Activated CD4-positive, alpha-beta memory T cell treated with anti-CD3 and anti-CD28 coated beads, Interleukin-2, amount 10 ng/mL, durations not matched to agents 7 days and 5 days (primary cell): ENCODE results near the gene APC. TPM values are rescaled to one million over a fixed set of nuclear protein-coding genes. Genes with fewer than 3 reads are reported as not detected.

Experiments used
- CTCF ChIA-PET: fragments of 350-600 bp; sonication (Branson Sonifier 250); formaldehyde crosslinking; loops from one replicate; lab custom pipeline; 2021; ENCODE audit warnings: antibody characterized with exemption, inconsistent platforms; lab: Charles Lee
- POLR2A ChIA-PET: fragments of 350-600 bp; sonication (Branson Sonifier 250); formaldehyde crosslinking; loops from one replicate; lab custom pipeline; 2021; ENCODE audit warnings: antibody characterized with exemption; lab: Charles Lee
- DNase-seq: peaks from one replicate; pipeline ENCODE4 v3.0.0-alpha.2; 2020
- H3K27ac Mint-ChIP-seq: one replicate; pipeline ENCODE4 v1.8.0; 2021; ENCODE audit warnings: mild to moderate bottlenecking, mixed read lengths
- H3K27me3 Mint-ChIP-seq: one replicate; pipeline ENCODE4 v1.8.0; 2021; ENCODE audit warnings: mixed read lengths
- H3K36me3 Mint-ChIP-seq: one replicate; pipeline ENCODE4 v1.8.0; 2021; ENCODE audit warnings: low read depth, mixed read lengths
- H3K4me1 Mint-ChIP-seq: one replicate; pipeline ENCODE4 v1.8.0; 2021; ENCODE audit warnings: mixed read lengths
- H3K4me3 Mint-ChIP-seq: one replicate; pipeline ENCODE4 v1.8.0; 2021; ENCODE audit warnings: mild to moderate bottlenecking, mixed read lengths
- H3K9me3 Mint-ChIP-seq: one replicate; pipeline ENCODE4 v1.8.0; 2021; ENCODE audit warnings: mixed read lengths
- total RNA-seq, 2 experiments: library from RNA; stranded (reverse); gene quantifications; one replicate each; pipeline ENCODE4 v1.2.3, GENCODE V29; 2021

APC gene
- total RNA-seq, 2 experiments from 2014 or later = 21.7 to 21.9 TPM

DNA sequence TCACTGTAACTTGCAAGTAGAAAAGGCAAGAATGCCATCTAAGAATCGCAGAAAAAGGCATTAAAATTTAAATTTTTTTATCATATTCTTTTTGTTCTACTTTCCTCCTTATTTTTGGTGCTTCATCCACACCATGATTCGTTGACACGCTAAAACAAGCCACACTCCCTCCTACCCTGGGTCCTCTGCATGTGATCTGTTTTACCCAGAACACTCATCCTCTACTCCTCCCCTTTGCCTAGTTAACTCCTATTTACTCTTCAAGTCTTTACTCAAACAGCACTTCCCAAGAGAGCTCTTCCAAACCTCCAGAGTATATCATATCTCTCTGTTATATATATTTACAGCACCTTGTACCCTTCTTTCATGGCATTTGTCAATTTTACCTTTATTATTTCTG, 62.0 kb downstream of the APC start:
- no peak overlapping the region for H3K4me3 Mint-ChIP-seq
- CTCF ChIA-PET = no interaction called here
- no peak for DNase-seq
- H3K4me1 Mint-ChIP-seq = no peaks in the 10 kb centered on the region
- no peak overlapping the region for H3K27ac Mint-ChIP-seq
- POLR2A ChIA-PET = no interaction called here
- no peaks in the 10 kb centered on the region for H3K9me3 Mint-ChIP-seq
- peaks cover 18% of the 10 kb centered on the region for H3K36me3 Mint-ChIP-seq
- no peaks in the 10 kb centered on the region for H3K27me3 Mint-ChIP-seq

DNA sequence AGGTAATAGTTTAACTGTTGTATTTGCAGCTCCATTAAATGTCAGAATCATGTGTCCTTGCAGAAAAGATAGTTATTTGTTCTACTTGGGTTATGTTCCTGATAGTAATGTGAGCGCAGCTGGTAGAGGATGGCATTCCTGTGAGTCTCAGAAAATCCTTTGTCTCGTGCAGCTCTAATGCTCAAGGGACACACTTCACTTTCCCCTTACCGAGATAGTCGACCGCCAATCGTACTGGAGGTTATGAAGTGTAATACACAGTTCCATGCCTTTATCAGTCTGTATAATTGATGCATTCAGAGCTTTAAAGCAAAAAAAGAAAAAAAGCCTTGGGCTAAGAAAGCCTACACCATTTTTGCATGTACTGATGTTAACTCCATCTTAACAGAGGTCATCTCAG, 63.2 kb downstream of the APC start:
- Mint-ChIP-seq H3K36me3 (peaks cover 17% of the 10 kb centered on the region), H3K4me3 (no peak overlapping the region), H3K27ac (no peak overlapping the region), H3K4me1 (no peaks in the 10 kb centered on the region), H3K9me3 (no peaks in the 10 kb centered on the region), H3K27me3 (no peaks in the 10 kb centered on the region)
- DNase-seq = no peak
- POLR2A ChIA-PET = interaction anchor here (0.9 kb wide), 1 partner anchor 175 kb away, joined by 3 read pairs; the partner anchor contains the start of gene DCP2
- CTCF ChIA-PET = interaction anchor here (0.6 to 1.0 kb wide), 2 partner anchors 18 to 47 kb away, joined by 3 to 4 read pairs; no protein-coding TSS in a partner anchor

DNA sequence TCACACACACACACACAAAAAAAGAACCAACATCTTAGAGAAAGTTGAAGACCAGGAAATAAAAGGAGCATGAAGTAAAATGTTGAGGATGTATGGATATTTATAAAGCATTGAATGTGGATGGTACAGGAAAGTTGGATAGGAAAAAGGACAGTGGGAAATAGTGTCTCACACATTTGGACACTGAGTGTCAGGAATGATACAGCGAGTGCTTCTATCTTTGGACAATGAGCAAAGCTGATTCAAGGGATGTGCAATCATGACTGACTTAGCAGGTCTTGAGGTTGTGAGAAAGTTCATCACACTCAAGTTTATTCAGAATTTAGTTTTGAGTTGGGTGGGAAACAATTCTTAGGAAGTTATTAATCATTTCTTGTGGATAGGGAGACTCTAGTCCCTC, 73.3 kb downstream of the APC start:
- POLR2A ChIA-PET = no interaction called here
- H3K9me3 Mint-ChIP-seq = no peaks in the 10 kb centered on the region
- peaks cover 18% of the 10 kb centered on the region for H3K36me3 Mint-ChIP-seq
- H3K27ac Mint-ChIP-seq = no peak overlapping the region
- H3K4me3 Mint-ChIP-seq = no peak overlapping the region
- no peaks in the 10 kb centered on the region for H3K4me1 Mint-ChIP-seq
- CTCF ChIA-PET = no interaction called here
- no peak for DNase-seq
- no peaks in the 10 kb centered on the region for H3K27me3 Mint-ChIP-seq

DNA sequence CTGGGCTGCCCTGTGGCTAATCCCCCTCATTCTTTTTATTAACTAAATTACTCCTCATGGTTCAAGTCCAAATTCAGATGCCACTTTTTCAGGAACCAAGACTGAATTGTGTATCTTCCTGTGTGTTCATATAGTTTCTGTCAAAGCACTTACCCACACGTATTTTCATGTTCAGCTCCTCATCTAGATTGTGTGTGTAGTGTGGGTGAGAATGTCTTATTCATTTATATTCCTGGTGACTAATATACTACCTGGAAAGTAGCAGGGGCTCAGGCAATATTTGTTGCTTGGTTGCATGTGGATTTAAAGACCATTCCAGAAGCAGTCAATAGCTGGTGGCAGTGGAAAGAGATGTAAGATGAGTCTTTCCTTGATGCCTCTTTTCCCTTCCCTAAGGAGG, 74.9 kb downstream of the APC start:
- Mint-ChIP-seq H3K27me3 (no peaks in the 10 kb centered on the region), H3K4me3 (no peak overlapping the region)
- CTCF ChIA-PET = no interaction called here

DNA sequence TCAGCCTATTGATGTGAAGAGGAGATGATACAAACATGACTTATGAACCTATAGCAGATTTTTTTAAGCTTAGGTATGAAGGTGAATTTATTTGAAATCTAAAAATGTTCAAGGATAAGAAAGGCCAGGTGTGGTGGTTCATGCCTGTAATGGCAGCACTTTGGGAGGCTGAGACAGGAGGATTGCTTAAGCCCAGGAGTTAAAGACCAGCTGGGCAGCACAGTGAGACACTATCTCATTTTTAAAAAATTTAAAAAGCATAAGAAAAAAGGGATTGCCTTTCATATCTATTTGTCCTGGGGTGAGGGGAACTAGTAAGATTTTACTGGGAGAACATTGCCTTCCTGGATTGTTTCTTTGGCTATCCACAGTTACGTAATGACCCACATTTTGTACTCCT, 82.6 kb downstream of the APC start:
- H3K27ac Mint-ChIP-seq = no peak overlapping the region
- no peaks in the 10 kb centered on the region for H3K9me3 Mint-ChIP-seq
- ChIA-PET POLR2A (no interaction called here), CTCF (no interaction called here)
- DNase-seq = no peak
- H3K4me1 Mint-ChIP-seq = no peaks in the 10 kb centered on the region
- no peaks in the 10 kb centered on the region for H3K27me3 Mint-ChIP-seq
- peaks cover 14% of the 10 kb centered on the region for H3K36me3 Mint-ChIP-seq
- H3K4me3 Mint-ChIP-seq = no peak overlapping the region

More for the DNA sequence above, 74.9 kb downstream of the APC start:
- Mint-ChIP-seq H3K36me3 (peaks cover 21% of the 10 kb centered on the region), H3K27ac (no peak overlapping the region), H3K9me3 (no peaks in the 10 kb centered on the region), H3K4me1 (no peaks in the 10 kb centered on the region)
- DNase-seq = no peak
- POLR2A ChIA-PET = no interaction called here

DNA sequence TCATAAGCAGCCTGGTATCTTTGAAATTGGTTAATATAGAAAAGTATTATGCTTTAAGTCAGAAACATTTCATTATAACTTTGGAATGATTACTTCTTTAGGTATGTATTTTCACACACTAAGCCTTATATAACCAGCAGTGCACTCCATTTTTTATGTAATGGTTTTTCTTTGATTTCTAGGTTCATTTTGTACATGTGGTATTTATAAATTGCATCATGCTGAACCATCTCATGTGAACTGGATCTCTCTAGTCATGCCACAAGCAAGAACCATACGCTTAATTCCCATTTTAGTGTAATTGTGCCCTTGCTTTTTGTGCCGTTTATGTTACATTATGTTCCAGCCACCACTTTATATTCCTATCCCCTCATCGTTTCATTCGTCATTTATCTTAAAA, 84.8 kb downstream of the APC start:
- ChIA-PET POLR2A (no interaction called here), CTCF (interaction anchor here (1.2 kb wide), 1 partner anchor 26 kb away, joined by 5 read pairs; no protein-coding TSS in a partner anchor)
- Mint-ChIP-seq H3K4me3 (no peak overlapping the region), H3K27me3 (no peaks in the 10 kb centered on the region), H3K36me3 (peaks cover 10% of the 10 kb centered on the region), H3K4me1 (no peaks in the 10 kb centered on the region), H3K27ac (no peak overlapping the region), H3K9me3 (no peaks in the 10 kb centered on the region)
- no peak for DNase-seq

DNA sequence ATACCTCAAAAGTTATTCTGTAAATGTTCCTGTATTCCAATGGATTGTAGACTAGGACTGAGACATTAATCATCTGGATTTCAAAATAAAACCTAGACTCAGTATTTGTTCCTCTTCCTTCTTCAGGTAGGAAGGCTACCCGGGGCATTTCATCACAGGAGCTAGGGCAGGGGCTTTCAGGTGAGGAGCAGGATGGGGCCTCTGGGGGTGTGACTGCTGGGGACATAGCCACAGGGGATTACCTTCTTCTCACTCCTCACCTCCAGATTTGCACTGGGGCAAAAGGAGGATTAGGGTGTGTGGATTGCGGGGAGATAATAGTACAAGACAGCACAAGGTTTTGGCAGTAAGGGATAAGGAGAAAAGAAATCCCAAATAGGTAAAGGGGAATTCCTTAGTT, 85.5 kb downstream of the APC start:
- POLR2A ChIA-PET = no interaction called here
- H3K9me3 Mint-ChIP-seq = no peaks in the 10 kb centered on the region
- peaks cover 10% of the 10 kb centered on the region for H3K36me3 Mint-ChIP-seq
- H3K27me3 Mint-ChIP-seq = no peaks in the 10 kb centered on the region
- no peak overlapping the region for H3K27ac Mint-ChIP-seq
- no peak for DNase-seq
- no peaks in the 10 kb centered on the region for H3K4me1 Mint-ChIP-seq
- CTCF ChIA-PET = no interaction called here
- no peak overlapping the region for H3K4me3 Mint-ChIP-seq

DNA sequence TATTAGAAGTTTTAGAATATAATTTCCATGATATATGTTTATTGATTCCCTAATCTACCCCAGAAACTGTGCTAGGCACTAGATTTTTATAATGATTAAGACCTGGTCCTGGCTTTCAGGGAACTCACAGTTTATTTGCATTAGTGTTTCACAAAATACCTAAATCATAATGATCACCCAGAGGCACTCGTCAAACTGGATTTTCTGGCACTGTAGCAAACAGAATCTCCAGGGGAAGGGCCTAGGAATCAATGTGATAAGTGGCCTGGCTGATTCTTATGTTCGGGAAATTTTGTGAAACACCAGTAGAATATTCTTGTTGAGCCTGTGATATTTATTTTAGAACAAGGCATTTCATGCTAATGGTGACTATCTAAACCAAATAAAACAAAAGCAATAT, 86.0 kb downstream of the APC start:
- Mint-ChIP-seq H3K4me1 (no peaks in the 10 kb centered on the region), H3K27me3 (no peaks in the 10 kb centered on the region), H3K27ac (no peak overlapping the region), H3K4me3 (no peak overlapping the region), H3K36me3 (peaks cover 10% of the 10 kb centered on the region), H3K9me3 (no peaks in the 10 kb centered on the region)
- ChIA-PET CTCF (no interaction called here), POLR2A (no interaction called here)
- no peak for DNase-seq

DNA sequence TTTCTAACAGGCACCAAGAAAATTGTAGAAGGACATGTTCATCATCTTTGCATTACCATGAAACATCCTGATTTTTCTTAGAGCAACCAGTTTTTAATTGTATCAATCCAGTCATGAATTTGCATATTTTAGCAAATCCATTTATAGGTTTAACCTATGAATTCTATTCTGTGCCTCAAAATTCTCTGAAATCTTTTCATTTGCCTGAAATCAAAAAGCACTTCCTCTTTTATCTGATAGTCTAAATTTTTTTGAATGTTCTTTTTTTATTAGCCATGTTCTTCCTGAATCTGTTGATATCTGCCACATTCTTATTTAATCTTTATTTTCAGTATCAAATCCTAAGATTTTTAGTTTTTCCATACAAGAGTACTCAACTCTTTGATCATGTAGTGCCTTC, 86.5 kb downstream of the APC start:
- POLR2A ChIA-PET = no interaction called here
- Mint-ChIP-seq H3K9me3 (no peaks in the 10 kb centered on the region), H3K27me3 (no peaks in the 10 kb centered on the region), H3K4me1 (no peaks in the 10 kb centered on the region), H3K36me3 (peaks cover 15% of the 10 kb centered on the region), H3K27ac (no peak overlapping the region), H3K4me3 (no peak overlapping the region)
- DNase-seq = no peak
- CTCF ChIA-PET = no interaction called here

DNA sequence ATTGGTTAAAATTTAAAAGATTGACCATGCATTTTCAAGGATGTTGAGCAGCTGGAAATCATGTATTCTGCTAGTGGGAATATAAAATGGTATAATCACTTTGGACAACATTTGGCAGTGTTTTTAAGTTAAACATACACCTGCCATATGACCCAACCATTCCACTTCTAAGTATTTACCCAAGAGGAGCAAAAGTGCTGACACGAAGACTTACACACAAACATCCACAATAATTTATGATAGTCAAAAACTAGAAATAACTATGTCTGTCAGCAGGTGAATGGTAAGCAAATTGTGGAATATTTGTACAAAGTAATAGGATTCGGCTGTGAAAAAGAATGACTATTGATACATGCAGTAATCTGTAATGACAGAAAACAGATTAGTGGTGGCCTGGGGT, 92.7 kb downstream of the APC start:
- no peaks in the 10 kb centered on the region for H3K27me3 Mint-ChIP-seq
- no peak for DNase-seq
- H3K36me3 Mint-ChIP-seq = peaks cover 28% of the 10 kb centered on the region
- POLR2A ChIA-PET = no interaction called here
- H3K4me1 Mint-ChIP-seq = peaks cover 4% of the 10 kb centered on the region
- CTCF ChIA-PET = no interaction called here
- no peak overlapping the region for H3K27ac Mint-ChIP-seq
- H3K4me3 Mint-ChIP-seq = no peak overlapping the region
- H3K9me3 Mint-ChIP-seq = no peaks in the 10 kb centered on the region

DNA sequence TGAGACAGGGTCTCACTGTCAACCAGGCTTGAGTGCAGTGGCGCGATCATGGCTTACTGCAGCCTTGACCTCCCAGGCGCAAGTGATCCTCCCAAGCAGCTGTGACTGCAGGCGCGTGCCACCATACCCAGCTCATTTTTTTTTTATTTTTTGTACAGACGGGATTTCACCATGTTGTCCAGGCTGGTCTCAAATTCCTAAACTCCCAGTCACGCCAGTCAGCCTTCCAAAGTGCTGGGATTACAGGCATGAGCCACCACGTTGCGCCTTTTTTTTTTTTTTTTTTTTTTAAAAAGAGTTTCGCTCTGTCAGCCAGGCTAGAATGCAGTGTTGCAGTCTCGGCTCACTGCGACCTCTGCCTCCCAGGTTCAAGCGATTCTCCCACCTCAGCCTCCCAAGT, 96.3 kb downstream of the APC start:
- DNase-seq = no peak
- H3K4me1 Mint-ChIP-seq = peaks cover 4% of the 10 kb centered on the region
- no peak overlapping the region for H3K4me3 Mint-ChIP-seq
- H3K27ac Mint-ChIP-seq = no peak overlapping the region
- POLR2A ChIA-PET = no interaction called here
- H3K9me3 Mint-ChIP-seq = no peaks in the 10 kb centered on the region
- CTCF ChIA-PET = interaction anchor here (0.7 to 6.6 kb wide), 2 partner anchors 14 to 30 kb away, joined by 4 to 23 read pairs; no protein-coding TSS in a partner anchor
- no peaks in the 10 kb centered on the region for H3K27me3 Mint-ChIP-seq
- peaks cover 45% of the 10 kb centered on the region for H3K36me3 Mint-ChIP-seq

DNA sequence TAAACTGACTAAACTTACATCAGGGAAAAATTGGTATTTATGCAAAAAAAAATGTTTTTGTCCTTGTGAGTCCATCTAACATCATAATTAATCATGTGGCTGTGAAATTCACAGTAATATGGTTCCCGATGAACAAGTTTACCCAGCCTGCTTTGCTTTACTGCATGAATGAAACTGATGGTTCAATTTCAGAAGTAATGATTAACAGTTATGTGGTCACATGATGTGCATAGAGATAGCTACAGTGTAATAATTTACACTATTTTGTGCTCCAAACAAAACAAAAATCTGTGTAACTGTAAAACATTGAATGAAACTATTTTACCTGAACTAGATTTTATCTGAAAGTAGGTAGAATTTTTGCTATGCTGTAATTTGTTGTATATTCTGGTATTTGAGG, 106.8 kb downstream of the APC start:
- ChIA-PET CTCF (no interaction called here), POLR2A (interaction anchor here (1.5 kb wide), 1 partner anchor 16 kb away, joined by 4 read pairs; the partner anchor contains the start of gene SRP19)
- peaks cover 3% of the 10 kb centered on the region for H3K4me1 Mint-ChIP-seq

DNA sequence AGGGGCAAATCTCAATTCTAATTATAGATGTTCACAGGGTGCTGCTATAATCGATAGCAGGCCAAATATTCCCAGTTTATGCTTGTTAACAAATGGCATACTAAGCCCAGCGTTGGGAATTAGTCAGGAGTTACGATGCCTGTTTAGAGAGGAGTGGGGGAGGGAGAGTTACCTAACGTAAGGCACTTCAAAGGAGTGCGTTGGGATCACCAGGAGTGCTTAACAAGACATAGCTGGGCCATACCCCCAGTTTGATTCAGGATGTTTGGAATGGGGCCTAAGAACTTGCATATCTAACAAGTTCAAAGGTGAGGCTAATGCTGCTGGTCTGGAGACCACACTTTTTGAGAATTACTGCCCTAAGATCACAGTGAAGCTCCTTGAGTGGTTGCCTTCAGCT, 108.9 kb downstream of the APC start:
- H3K4me1 Mint-ChIP-seq = peaks cover 3% of the 10 kb centered on the region
- H3K36me3 Mint-ChIP-seq = peaks cover 6% of the 10 kb centered on the region
- no peaks in the 10 kb centered on the region for H3K9me3 Mint-ChIP-seq
- ChIA-PET POLR2A (no interaction called here), CTCF (no interaction called here)
- peaks cover 5% of the 10 kb centered on the region for H3K27me3 Mint-ChIP-seq
- no peak overlapping the region for H3K4me3 Mint-ChIP-seq
- DNase-seq = no peak
- no peak overlapping the region for H3K27ac Mint-ChIP-seq

More for the DNA sequence above, 106.8 kb downstream of the APC start:
- no peak overlapping the region for H3K27ac Mint-ChIP-seq
- peaks cover 13% of the 10 kb centered on the region for H3K36me3 Mint-ChIP-seq
- no peaks in the 10 kb centered on the region for H3K9me3 Mint-ChIP-seq
- no peaks in the 10 kb centered on the region for H3K27me3 Mint-ChIP-seq
- no peak for DNase-seq
- no peak overlapping the region for H3K4me3 Mint-ChIP-seq

DNA sequence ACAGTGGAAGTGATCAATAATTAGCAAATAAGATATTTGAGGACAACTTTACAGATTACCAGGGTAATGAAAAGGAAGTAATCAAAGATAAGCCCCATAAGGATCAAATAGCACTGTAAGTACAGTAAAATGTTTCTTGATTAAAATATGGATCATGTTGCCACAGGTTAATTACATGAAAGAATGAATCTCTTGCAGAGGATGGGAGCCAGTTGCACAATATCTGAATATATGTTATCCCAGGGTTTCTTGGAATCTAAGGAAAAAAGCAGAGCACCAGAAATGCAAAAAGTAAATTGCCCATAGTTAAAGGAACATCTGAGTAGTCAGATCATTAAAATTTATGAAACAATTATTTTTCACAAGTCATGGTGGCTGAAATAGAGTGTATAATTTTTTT, 109.6 kb downstream of the APC start:
- Mint-ChIP-seq H3K36me3 (peaks cover 6% of the 10 kb centered on the region), H3K27me3 (peaks cover 7% of the 10 kb centered on the region), H3K27ac (no peak overlapping the region), H3K4me1 (peaks cover 3% of the 10 kb centered on the region), H3K4me3 (no peak overlapping the region), H3K9me3 (no peaks in the 10 kb centered on the region)
- no peak for DNase-seq
- ChIA-PET CTCF (no interaction called here), POLR2A (no interaction called here)
